ENCODE data around the gene TMEM62.

- TF ChIP-seq, protein P1, sequence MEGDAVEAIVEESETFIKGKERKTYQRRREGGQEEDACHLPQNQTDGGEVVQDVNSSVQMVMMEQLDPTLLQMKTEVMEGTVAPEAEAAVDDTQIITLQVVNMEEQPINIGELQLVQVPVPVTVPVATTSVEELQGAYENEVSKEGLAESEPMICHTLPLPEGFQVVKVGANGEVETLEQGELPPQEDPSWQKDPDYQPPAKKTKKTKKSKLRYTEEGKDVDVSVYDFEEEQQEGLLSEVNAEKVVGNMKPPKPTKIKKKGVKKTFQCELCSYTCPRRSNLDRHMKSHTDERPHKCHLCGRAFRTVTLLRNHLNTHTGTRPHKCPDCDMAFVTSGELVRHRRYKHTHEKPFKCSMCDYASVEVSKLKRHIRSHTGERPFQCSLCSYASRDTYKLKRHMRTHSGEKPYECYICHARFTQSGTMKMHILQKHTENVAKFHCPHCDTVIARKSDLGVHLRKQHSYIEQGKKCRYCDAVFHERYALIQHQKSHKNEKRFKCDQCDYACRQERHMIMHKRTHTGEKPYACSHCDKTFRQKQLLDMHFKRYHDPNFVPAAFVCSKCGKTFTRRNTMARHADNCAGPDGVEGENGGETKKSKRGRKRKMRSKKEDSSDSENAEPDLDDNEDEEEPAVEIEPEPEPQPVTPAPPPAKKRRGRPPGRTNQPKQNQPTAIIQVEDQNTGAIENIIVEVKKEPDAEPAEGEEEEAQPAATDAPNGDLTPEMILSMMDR (IDR thresholded peaks at IDR 0.05) = no peak
- TF ChIP-seq EZH2 (IDR thresholded peaks at IDR 0.05; ENCODE audit: borderline replicate concordance, insufficient read depth, low read depth, low read length, poor library complexity, severe bottlenecking) = no peak
These were observed 8.2 kb upstream of the TMEM62 start for GRCh38 chr15:43125100-43125661.

All from B cell (primary cell).